Glutamatergic neuron (in vitro differentiated cells): Measurements from ENCODE around the gene CERS5. TPM values are rescaled to one million over a fixed set of nuclear protein-coding genes. Genes with fewer than 3 reads are reported as not detected.

ENCODE experiments used
- DNase-seq: peaks from one replicate; pipeline ENCODE4 v3.0.0; 2022
- H3K27ac Mint-ChIP-seq: one replicate; pipeline ENCODE4 v1.8.0; 2020; ENCODE audit warnings: mild to moderate bottlenecking, mixed read lengths, inconsistent platforms; ENCODE audit not compliant: unreplicated experiment
- H3K27me3 Mint-ChIP-seq: one replicate; pipeline ENCODE4 v1.8.0; 2020; ENCODE audit warnings: mild to moderate bottlenecking, moderate library complexity, mixed read lengths, inconsistent platforms; ENCODE audit not compliant: unreplicated experiment
- H3K36me3 Mint-ChIP-seq: one replicate; pipeline ENCODE4 v1.8.0; 2020; ENCODE audit warnings: mild to moderate bottlenecking, mixed read lengths, inconsistent platforms; ENCODE audit not compliant: unreplicated experiment
- H3K4me1 Mint-ChIP-seq: one replicate; pipeline ENCODE4 v1.8.0; 2020; ENCODE audit warnings: mild to moderate bottlenecking, low read depth, mixed read lengths, inconsistent platforms; ENCODE audit not compliant: unreplicated experiment
- H3K4me3 Mint-ChIP-seq: one replicate; pipeline ENCODE4 v1.8.0; 2020; ENCODE audit warnings: mild to moderate bottlenecking, mixed read lengths, inconsistent platforms; ENCODE audit not compliant: unreplicated experiment
- H3K9me3 Mint-ChIP-seq: one replicate; pipeline ENCODE4 v1.8.0; 2020; ENCODE audit warnings: mild to moderate bottlenecking, moderate library complexity, mixed read lengths, inconsistent platforms; ENCODE audit not compliant: unreplicated experiment
- long read RNA-seq: library from polyadenylated mRNA; unstranded; transcript quantifications from one replicate; pipeline ENCODE4 v2.0.0, GENCODE V29; 2020; ENCODE audit not compliant: unreplicated experiment
- total RNA-seq: library from RNA; stranded (reverse); fragmentation: NEBNext Ultra II Directional; extraction: Animal tissue kit (Norgen Biotek cat#: 25700); gene quantifications from one replicate; pipeline ENCODE4 v1.2.1, GENCODE V29; 2021; ENCODE audit not compliant: unreplicated experiment
- TF ChIP-seq, protein P1 (sequence below): fragments of 200-600 bp; sonication (generic); IDR thresholded peaks from one replicate; pipeline ENCODE4 v1.5.0; 2021; ENCODE audit not compliant: partially characterized antibody, unreplicated experiment

The CERS5 gene
- 125 TPM for total RNA-seq
- long read RNA-seq, transcript CERS5-201 (10 exons, 2,051 nt), result major isoform, 49 of 82 reads
- long read RNA-seq, partial matches to known transcripts, result 3 of 82 reads
- long read RNA-seq, other reads (novel, unspliced or antisense), result 27 of 82 reads

DNA sequence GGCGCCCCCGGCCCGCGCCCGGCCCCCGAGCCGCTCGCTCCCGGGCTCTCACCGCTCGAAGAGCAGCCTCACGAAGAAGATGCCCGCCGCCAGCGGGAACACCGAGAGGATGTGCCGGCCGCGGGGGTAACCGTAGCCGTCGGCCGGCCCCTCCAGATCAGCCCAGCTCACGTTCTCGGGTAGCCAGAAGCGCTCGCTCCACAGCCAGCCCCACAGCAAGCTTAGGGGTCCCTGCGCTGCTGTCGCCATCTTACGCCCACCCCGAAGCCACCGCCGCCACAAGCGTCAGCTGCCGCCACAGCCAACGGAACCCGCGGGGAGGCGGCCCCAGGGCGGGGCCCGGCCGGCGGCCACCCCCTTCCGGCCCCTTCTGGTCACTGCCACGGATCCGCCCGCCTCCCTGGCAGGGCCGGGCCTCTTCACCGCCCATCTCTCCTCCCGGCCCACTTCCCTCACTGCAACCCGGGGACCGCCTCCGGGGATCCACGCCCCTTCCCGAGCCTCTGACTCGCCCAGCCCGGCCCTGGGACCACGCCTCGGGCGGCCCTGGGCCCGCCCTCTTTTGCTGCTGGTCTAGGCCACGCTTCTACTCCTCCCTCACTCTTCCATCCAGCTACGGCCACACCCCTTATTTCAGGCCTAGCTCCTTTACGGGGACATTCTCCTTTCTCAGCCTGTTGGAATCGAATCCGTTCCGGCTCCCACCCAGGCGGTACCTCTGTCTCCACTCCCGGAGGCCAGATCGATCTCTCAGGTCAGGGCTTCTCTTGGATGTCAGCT lies at the start of gene CERS5:
Gene CERS5 (minus strand): TSS at position 321 of the 780 bp plus-strand sequence. CDS start 72 bp downstream, at position 249.
- H3K27me3 Mint-ChIP-seq, result peaks cover 12% of the 10 kb centered on the region
- peak; percentile 99 for DNase-seq
- peak within 1 kb of the TSS; percentile 95 for H3K4me3 Mint-ChIP-seq
- TF ChIP-seq, protein P1, sequence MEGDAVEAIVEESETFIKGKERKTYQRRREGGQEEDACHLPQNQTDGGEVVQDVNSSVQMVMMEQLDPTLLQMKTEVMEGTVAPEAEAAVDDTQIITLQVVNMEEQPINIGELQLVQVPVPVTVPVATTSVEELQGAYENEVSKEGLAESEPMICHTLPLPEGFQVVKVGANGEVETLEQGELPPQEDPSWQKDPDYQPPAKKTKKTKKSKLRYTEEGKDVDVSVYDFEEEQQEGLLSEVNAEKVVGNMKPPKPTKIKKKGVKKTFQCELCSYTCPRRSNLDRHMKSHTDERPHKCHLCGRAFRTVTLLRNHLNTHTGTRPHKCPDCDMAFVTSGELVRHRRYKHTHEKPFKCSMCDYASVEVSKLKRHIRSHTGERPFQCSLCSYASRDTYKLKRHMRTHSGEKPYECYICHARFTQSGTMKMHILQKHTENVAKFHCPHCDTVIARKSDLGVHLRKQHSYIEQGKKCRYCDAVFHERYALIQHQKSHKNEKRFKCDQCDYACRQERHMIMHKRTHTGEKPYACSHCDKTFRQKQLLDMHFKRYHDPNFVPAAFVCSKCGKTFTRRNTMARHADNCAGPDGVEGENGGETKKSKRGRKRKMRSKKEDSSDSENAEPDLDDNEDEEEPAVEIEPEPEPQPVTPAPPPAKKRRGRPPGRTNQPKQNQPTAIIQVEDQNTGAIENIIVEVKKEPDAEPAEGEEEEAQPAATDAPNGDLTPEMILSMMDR, result peak; percentile 59
- H3K27ac Mint-ChIP-seq, result peak within 1 kb of the TSS; percentile 95
- H3K36me3 Mint-ChIP-seq, result no peaks in the 10 kb centered on the region
- H3K9me3 Mint-ChIP-seq, result peaks cover 8% of the 10 kb centered on the region
- peaks cover 10% of the 10 kb centered on the region for H3K4me1 Mint-ChIP-seq

DNA sequence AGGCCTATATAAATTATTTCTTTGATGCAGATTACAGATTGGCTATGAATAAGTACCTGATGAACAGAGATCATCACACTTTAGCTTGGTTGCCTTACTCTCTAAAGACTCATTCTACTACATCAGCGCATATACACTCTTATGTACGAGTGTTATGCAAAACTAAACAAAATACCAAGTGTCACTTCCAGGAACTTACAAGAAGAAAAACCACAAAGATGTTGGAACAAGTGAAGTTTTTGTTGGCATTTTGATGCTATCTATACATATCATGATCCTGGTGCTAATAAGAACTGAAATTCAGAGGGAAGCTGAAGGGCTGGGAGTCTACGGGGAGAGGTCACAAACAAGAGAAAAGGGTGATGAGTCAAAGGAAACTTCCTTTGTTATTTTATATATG lies 47.9 kb upstream of the CERS5 start:
- Mint-ChIP-seq H3K4me1 (peaks cover 9% of the 10 kb centered on the region), H3K27me3 (no peaks in the 10 kb centered on the region), H3K27ac (no peak overlapping the region), H3K4me3 (no peak overlapping the region), H3K9me3 (no peaks in the 10 kb centered on the region), H3K36me3 (no peaks in the 10 kb centered on the region)
- TF ChIP-seq, protein P1, result no peak
- no peak for DNase-seq

DNA sequence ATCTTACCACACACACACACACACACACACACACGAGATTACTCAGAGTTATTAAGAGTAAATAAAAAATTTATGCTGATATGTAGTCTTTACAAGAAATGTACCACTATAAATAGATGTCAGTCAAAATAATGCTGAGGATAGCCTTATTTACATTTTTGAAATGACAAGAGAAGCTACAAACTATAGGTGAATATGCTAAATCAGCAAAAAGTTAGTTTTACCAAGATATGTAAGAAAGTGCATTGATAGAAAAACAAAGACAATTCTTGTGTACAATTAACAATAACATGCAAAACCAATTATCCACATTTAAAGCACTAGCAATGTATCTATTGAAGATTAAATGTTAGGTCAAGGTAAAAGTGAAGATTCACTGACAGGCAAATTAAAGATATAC lies 46.8 kb upstream of the CERS5 start:
- no peak for DNase-seq
- Mint-ChIP-seq H3K4me3 (no peak overlapping the region), H3K27ac (no peak overlapping the region), H3K36me3 (no peaks in the 10 kb centered on the region), H3K9me3 (no peaks in the 10 kb centered on the region), H3K27me3 (no peaks in the 10 kb centered on the region), H3K4me1 (peaks cover 9% of the 10 kb centered on the region)
- TF ChIP-seq, protein P1, result no peak

DNA sequence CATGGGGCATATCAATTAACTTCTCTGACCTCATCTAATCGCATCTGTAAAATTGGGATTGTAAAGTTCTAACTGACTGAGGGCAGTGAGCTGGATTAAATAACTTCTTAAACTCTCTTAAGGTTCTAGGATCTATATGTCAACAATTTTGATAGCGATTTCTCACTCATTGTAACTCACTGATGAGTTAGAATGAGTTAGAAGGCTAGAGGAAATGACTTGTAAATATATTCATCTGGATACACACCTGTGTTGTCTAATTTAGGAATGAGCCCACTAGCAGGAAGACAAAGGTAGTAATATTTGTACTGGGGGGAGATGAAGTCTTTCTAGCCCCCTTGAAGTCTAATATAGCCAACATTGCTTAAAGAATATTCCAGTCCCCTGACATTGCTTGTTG lies 46.3 kb upstream of the CERS5 start:
- Mint-ChIP-seq H3K4me1 (peaks cover 9% of the 10 kb centered on the region), H3K27ac (no peak overlapping the region), H3K4me3 (no peak overlapping the region), H3K36me3 (no peaks in the 10 kb centered on the region), H3K27me3 (no peaks in the 10 kb centered on the region), H3K9me3 (no peaks in the 10 kb centered on the region)
- TF ChIP-seq, protein P1, result no peak
- no peak for DNase-seq

DNA sequence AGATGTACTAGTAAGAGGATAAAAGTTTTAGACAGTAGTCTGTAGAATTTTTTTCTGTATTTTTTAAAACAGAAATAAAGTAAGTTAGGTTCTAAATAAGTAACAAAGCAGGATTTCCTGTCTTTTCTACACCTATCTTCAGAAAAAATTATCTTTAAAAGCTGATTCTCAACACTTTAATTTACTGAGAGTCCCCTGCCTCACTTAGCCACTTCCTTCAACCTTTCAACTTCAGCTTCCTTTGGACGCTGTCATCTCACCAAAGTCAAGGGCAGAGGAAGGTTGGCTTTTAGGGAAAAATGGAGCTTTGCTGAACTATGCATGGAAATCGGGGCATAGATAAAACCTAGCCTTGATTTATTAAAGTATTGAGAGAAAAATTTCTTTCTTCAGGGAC lies 44.9 kb upstream of the CERS5 start:
- Mint-ChIP-seq H3K4me3 (no peak overlapping the region), H3K27me3 (no peaks in the 10 kb centered on the region), H3K27ac (no peak overlapping the region), H3K9me3 (no peaks in the 10 kb centered on the region), H3K36me3 (no peaks in the 10 kb centered on the region), H3K4me1 (peaks cover 6% of the 10 kb centered on the region)
- no peak for DNase-seq
- TF ChIP-seq, protein P1, result no peak
